Measurements from ENCODE around the gene PYM1. TPM values are rescaled to one million over a fixed set of nuclear protein-coding genes. Genes with fewer than 3 reads are reported as not detected.

PYM1 gene
- total and polyA plus RNA-seq, 2 of the 8 experiments (the other 6 are each of a cell fraction or from before 2014, with no cell fraction given) = 38.7 to 58.5 TPM

GRCh38 chr12:55926738-55927587, 731 bp downstream of the PYM1 start:
- peak overlapping the region; percentile 91 for H4K8ac ChIP-seq (ENCODE audit: extremely low read depth, insufficient read depth, low read length)
- ChIA-PET CTCF (ENCODE audit: partially characterized antibody) (interaction anchor here (0.6 to 7.8 kb wide), 17 partner anchors 8 to 202 kb away, joined by 3 to 71 read pairs (median 4); partner anchors contain the start of genes DNAJC14, GDF11, ORMDL2 and SARNP), POLR2A (ENCODE audit: partially characterized antibody) (interaction anchor here (0.6 to 4.5 kb wide), 35 partner anchors 9 to 243 kb away, joined by 3 to 53 read pairs (median 6); partner anchors contain the start of genes CD63, DNAJC14, IKZF4 and MMP19)
- 1% methylated on average over 24 of the region's 42 CpGs; no CpG with 5 or more reads in 1 of the 2 experiments for WGBS, 2 experiments (ENCODE audit: extremely low coverage in 1 of 2, insufficient coverage in 1 of 2, insufficient read length in 1 of 2, insufficient replicate concordance in 2 of 2, low coverage in 1 of 2, low lambda C conversion rate in 2 of 2, missing lambda C conversion rate in 1 of 2)
- no peak for FAIRE-seq
- H3K14ac ChIP-seq (ENCODE audit: insufficient read length) = no peak overlapping the region
- H2AK5ac ChIP-seq (ENCODE audit: low read depth, low read length) = peak overlapping the region; percentile 87; the same call in 1 of the 2 replicates
- H2BK20ac ChIP-seq (ENCODE audit: low read length) = 0 out of 2 replicates have a peak overlapping the region, but pooled peaks have one; percentile 3
- peak overlapping the region; percentile 91 for H3K18ac ChIP-seq (ENCODE audit: extremely low read depth, low read length)
- peaks cover 13% of the 10 kb centered on the region for H3K23me2 ChIP-seq (ENCODE audit: low read depth, low read length)
- H2BK120ac ChIP-seq (replicated peaks; ENCODE audit: low read depth, low read length) = peak overlapping the region; percentile 30
- H3K9ac ChIP-seq (replicated peaks in 1 of 4; ENCODE audit: extremely low read depth in 1 of 4, low read depth in 3 of 4, low read length in 3 of 4) = peak overlapping the region; percentile 82 to 94 (median 86)
- H3K27ac ChIP-seq (ENCODE audit: low read depth, low read length) = peak overlapping the region; percentile 84
- peak overlapping the region; percentile 90 to 100 (median 94) for H3K4me3 ChIP-seq (ENCODE audit: extremely low read depth in 1 of 4, insufficient read depth in 2 of 4, low read depth in 3 of 4, low read length in 4 of 4)
- H4K91ac ChIP-seq (replicated peaks; ENCODE audit: insufficient read length, low read length) = peak overlapping the region; percentile 90
- H3K9me3 ChIP-seq (ENCODE audit: insufficient read depth in 2 of 2, low read depth in 1 of 2, low read length in 1 of 2) = no peaks in the 10 kb centered on the region
- H3K36me3 ChIP-seq (ENCODE audit: control insufficient read depth in 2 of 4, insufficient read depth in 4 of 4, low read length in 3 of 4) = peaks cover 0 to 9% (median 3%) of the 10 kb centered on the region in 4 experiments; a peak in 5 of 8 replicates
- peaks cover 8 to 19% (median 11%) of the 10 kb centered on the region in 4 experiments; a peak in 6 of 7 replicates for H3K4me1 ChIP-seq (replicated peaks in 1 of 4; ENCODE audit: control insufficient read depth in 3 of 4, insufficient read depth in 4 of 4, low read length in 3 of 4)
- H3K79me2 ChIP-seq (ENCODE audit: control insufficient read depth in 1 of 2, insufficient read depth in 2 of 2, low read length in 2 of 2) = peaks cover 15 to 45% of the 10 kb centered on the region in 2 experiments
- H3K4me2 ChIP-seq (ENCODE audit: insufficient read depth in 1 of 2, low read depth in 2 of 2, low read length in 2 of 2) = peak overlapping the region; percentile 88 to 90
- no peak overlapping the region for H3K23ac ChIP-seq (ENCODE audit: insufficient read length)
- H3K79me1 ChIP-seq (ENCODE audit: low read depth, low read length) = peaks cover 3% of the 10 kb centered on the region; the same call in 1 of the 2 replicates
- H3K56ac ChIP-seq (replicated peaks; ENCODE audit: insufficient read length, low read depth, low read length) = peak overlapping the region; percentile 73
- peak overlapping the region; percentile 99 for H2BK5ac ChIP-seq (ENCODE audit: low read depth, low read length)
- peak overlapping the region; percentile 47 for H3K4ac ChIP-seq (replicated peaks; ENCODE audit: insufficient read length, low read depth, low read length)
- H3K27me3 ChIP-seq (replicated peaks in 1 of 4; ENCODE audit: control insufficient read depth in 3 of 4, extremely low read depth in 1 of 4, insufficient read depth in 3 of 4, low read length in 3 of 4) = peaks cover 0 to 6% (median 1%) of the 10 kb centered on the region in 4 experiments; a peak in 2 of 7 replicates
- peaks cover 2 to 9% of the 10 kb centered on the region in 2 experiments for H4K20me1 ChIP-seq (replicated peaks in 1 of 2; ENCODE audit: control insufficient read depth in 1 of 2, insufficient read depth in 2 of 2, low read length in 2 of 2)
- peak; percentile 84 to 94 for DNase-seq (ENCODE audit: low read depth in 1 of 2, low spot score in 2 of 2)
- no peak overlapping the region; the same call in 1 of the 2 replicates for H2AFZ ChIP-seq (ENCODE audit: low read length)
- H2BK12ac ChIP-seq (ENCODE audit: low read depth, low read length) = peak overlapping the region; percentile 89
- H4K5ac ChIP-seq (ENCODE audit: insufficient read length, low read depth, low read length) = peak overlapping the region; percentile 86
- peak overlapping the region; percentile 75 for H2BK15ac ChIP-seq (ENCODE audit: low read length)
- TF ChIP-seq BACH1 (IDR thresholded peaks at IDR 0.05; ENCODE audit: low read length) (no peak), POU5F1 (IDR thresholded peaks at IDR 0.05; ENCODE audit: low read depth, low read length) (no peak), TCF12 (IDR thresholded peaks at IDR 0.05; ENCODE audit: low read depth, low read length) (no peak), CEBPB (IDR thresholded peaks at IDR 0.05; ENCODE audit: low read depth, low read length) (no peak), CREB1 (IDR thresholded peaks at IDR 0.05) (0 out of 2 replicates have a peak, but pooled peaks have one; percentile 7), RAD21 (IDR thresholded peaks at IDR 0.05 in 1 of 2, conservative IDR thresholded peaks at IDR 0.05 in 1 of 2; ENCODE audit: low read depth in 2 of 2, low read length in 2 of 2) (peak; percentile 23 to 35; a peak in 3 of 4 replicates), RFX5 (IDR thresholded peaks at IDR 0.05; ENCODE audit: borderline replicate concordance, low read depth, low read length) (no peak), SIN3A (conservative IDR thresholded peaks at IDR 0.05 in 1 of 2, IDR thresholded peaks at IDR 0.05 in 1 of 2; ENCODE audit: low read depth in 1 of 2, low read length in 2 of 2) (peak; percentile 45 to 89; a peak in 1 of 4 replicates), CTBP2 (IDR thresholded peaks at IDR 0.05; ENCODE audit: borderline replicate concordance, insufficient read depth, insufficient read length, low read length) (no peak), BRCA1 (IDR thresholded peaks at IDR 0.05; ENCODE audit: low read depth, low read length) (no peak)

Data from H1 (cell line).